Measurements from ENCODE around the gene ZFP2.
"Not testable (repeated sequence)": the region's sequence is repeated elsewhere in the genome, so short reads cannot be mapped to it uniquely, and the experiment has no call there.

The ZFP2 gene

GRCh38 chr5:178895615-178896571 is at the start of gene ZFP2:
Gene ZFP2 (plus strand): TSS chr5:178895913. CDS start chr5:178931314, 35,401 bp downstream.
- DNase-seq, result peak; percentile 22

DNA sequence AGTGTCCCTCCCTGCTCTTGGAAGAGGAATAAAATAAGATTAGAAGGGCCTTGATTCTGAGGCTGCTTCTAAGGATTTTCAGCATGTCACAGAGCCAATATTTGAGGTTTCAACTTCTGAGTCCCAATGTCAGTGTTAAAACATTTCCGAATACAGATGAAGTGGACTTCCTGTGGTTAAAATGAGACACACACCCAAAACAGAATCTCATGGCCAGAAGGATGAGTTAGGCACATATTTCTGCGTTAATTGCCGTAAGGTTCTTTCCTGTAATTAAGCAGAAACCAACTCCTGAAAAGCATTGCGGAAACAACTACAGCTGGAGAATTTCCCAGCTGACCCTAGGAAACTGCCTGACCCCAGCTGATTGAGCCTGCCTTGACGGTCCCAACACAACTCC is 46.4 kb upstream of the ZFP2 start:
- DNase-seq, result no peak

- DNase-seq, result no peak
These were observed 43.8 kb upstream of the ZFP2 start for GRCh38 chr5:178851951-178852350.

GRCh38 chr5:178854284-178854683 is 41.4 kb upstream of the ZFP2 start:
- no peak for DNase-seq

GRCh38 chr5:178859625-178860521 is 35.8 kb upstream of the ZFP2 start, which contains the start of gene ZNF354B:
Gene ZNF354B (plus strand): TSS chr5:178859953. CDS start chr5:178861048, 1,095 bp downstream.
- DNase-seq, result peak; percentile 91

DNA sequence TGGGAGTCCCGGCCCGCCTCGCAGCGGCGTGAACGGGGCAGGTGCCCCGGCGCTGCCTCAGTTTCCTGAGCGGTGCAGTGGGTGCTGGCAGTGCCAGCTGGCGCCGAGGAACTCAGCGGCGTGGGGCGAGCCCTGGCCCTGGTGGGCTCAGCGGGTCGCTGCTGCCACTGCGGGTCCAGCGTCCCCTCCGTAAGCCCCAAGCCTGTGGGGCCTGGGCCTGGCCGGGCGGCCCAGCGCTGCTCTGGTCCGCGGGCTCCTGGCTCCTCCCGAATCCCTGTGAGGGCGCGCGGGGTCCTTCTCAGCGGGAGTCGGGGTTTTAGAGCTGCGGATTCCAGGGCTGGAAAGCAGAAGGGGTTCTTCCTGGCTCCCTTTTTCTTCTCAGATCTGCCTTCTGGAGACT is 35.1 kb upstream of the ZFP2 start:
- DNase-seq, result not testable (repeated sequence)

DNA sequence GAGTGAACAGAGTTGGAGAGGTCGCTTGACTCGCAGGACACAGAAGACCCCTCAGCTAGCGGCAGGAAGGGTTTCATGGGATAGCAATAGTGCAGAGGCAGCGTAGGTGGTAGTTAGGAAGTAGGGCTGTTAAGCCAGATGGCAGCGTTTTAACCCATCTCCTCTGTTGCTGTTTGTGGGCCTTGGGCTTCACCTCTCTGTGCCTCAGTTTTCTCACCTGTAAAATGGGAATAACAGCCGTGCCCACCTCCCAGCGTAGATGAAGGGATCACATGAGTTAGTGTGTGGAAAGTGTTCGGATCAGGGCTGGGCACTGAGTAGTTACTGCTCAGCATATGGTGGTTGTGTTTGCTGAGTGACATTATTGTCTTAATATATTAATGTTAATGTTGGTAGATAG is 34.1 kb upstream of the ZFP2 start:
- no peak for DNase-seq

DNA sequence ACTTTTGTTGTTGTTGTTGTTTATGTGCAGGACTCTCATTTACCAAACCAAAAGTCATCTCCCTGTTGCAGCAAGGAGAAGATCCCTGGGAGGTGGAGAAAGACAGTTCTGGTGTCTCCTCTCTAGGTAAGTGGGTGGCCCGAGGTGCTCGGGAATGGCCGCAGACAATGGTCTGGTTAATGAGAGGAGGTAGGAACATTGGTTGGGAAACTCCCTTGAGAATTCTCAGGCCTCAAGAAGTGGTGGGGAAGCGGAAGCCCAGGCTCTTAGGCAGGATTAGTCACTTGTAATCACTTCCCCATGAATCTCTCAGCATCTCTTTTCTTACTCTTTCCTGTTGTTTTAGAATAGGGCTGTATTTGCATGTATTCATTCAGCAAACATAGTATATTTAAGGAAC is 28.8 kb upstream of the ZFP2 start:
- no peak for DNase-seq

DNA sequence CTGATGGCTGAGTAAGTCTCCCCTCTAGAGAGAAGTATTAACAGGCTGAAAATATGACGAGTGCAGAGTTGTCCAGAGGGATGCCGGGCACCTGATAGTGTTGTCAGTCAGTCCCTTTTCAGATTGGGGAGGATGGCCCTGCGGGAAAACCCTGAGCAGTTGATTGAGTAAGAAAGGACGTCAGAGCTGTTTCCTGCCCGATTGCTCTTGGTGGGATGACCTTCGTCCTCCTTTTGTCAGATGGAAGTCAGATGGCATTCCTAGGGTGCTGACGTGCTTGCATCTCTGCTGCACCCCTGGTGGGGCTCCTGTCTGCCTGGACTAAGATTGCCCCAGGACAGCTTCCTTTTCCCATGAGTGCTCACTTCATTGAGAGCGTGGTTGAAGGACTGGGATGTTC is 26.1 kb upstream of the ZFP2 start:
- no peak for DNase-seq

DNA sequence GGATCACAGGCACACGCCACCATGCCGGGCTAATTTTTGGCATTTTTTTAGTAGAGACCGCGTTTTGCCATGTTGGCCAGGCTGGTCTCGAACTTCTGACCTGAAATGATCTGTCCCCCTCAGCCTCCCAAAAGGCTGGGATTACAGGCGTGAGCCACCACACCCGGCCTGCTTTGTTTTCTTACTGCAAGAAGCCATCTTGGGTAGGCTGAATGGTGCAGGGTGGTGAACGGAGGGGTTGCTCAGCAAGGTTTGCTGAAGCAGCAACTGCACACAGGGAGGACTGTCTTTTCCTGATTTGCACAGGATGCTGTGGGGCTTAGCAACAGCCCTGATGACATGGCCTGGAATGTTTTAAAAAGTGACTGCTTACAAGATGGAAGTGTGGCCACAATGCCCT is 25.3 kb upstream of the ZFP2 start:
- DNase-seq, result no peak

DNA sequence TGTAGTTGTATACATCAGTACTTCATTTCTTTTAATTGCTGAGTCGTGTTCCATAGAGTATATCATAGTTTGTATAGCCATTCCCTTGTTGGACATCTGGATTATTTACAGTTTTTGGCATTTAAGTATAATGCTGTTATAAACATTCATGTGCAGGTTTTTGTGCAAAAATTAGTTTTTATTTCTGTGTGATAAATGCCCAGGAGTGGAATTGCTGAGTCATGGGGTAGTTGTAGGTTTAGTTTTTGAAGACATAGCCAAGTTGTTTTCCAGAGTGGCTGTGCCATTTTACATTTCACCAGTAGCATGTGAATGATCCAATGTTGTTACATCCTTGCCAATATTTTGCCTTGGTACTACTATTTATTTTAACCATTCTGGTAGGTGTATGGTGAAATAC is 23.4 kb upstream of the ZFP2 start:
- DNase-seq, result no peak

DNA sequence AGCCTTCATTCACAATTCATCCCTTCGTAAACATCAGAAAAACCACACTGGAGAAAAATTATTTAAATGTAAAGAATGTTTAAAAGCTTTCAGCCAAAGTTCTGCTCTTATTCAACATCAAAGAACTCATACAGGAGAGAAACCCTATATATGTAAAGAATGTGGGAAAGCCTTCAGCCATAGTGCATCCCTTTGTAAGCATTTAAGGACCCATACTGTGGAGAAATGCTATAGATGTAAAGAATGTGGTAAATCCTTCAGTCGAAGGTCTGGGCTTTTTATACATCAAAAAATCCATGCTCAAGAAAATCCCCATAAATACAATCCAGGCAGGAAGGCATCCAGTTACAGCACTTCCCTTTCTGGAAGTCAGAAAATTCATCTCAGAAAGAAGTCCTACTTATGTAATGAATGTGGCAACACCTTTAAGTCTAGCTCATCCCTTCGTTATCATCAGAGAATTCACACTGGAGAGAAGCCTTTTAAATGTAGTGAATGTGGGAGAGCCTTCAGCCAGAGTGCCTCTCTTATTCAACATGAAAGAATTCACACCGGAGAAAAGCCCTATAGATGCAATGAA is 12.5 kb upstream of the ZFP2 start:
- DNase-seq, result not testable (repeated sequence)

GRCh38 chr5:178883815-178884430 is 11.8 kb upstream of the ZFP2 start:
- no peak for DNase-seq

DNA sequence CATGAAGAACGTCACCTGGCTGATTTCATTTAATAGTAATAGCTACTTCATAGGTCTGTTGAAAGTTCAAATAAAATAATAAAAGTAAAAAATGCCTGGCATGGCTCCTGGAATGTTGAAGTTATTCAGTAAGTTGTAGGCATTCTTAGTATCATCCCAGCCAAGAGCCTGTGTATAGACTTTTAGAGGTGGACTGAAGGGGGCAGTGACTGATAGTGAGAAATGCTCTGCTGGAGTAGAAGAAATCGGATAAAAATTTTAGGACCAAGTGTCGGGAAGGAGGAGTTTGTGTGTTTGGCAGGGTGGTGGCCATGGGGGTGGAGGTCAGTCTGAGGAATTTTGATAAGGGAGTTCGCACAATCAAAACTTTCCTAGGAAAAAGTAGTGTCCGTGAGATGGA is 3.6 kb downstream of the ZFP2 start:
- no peak for DNase-seq

- DNase-seq, result no peak
These were observed 7.1 kb downstream of the ZFP2 start for GRCh38 chr5:178902849-178903248.

DNA sequence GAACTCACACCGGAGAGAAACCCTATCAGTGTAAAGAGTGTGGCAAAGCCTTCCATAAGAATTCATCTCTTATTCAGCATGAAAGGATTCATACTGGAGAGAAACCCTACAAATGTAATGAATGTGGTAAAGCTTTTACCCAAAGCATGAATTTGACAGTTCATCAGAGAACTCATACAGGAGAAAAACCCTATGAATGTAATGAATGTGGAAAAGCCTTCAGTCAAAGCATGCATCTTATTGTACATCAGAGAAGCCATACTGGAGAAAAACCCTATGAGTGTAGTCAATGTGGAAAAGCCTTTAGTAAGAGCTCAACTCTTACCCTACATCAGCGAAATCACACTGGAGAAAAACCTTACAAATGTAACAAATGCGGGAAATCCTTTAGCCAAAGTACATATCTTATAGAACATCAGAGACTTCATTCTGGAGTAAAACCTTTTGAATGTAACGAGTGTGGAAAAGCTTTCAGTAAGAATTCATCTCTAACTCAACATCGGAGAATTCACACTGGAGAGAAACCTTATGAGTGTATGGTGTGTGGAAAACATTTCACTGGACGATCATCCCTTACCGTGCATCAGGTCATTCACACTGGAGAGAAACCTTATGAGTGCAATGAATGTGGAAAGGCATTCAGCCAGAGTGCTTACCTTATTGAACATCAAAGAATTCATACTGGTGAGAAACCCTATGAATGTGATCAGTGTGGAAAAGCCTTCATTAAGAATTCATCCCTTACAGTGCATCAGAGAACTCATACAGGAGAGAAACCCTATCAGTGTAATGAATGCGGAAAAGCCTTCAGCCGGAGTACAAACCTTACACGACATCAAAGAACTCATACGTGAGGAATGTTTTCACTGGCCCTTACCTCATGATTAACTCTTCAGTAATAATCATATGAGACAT is 36.4 kb downstream of the ZFP2 start:
- no peak for DNase-seq

DNA sequence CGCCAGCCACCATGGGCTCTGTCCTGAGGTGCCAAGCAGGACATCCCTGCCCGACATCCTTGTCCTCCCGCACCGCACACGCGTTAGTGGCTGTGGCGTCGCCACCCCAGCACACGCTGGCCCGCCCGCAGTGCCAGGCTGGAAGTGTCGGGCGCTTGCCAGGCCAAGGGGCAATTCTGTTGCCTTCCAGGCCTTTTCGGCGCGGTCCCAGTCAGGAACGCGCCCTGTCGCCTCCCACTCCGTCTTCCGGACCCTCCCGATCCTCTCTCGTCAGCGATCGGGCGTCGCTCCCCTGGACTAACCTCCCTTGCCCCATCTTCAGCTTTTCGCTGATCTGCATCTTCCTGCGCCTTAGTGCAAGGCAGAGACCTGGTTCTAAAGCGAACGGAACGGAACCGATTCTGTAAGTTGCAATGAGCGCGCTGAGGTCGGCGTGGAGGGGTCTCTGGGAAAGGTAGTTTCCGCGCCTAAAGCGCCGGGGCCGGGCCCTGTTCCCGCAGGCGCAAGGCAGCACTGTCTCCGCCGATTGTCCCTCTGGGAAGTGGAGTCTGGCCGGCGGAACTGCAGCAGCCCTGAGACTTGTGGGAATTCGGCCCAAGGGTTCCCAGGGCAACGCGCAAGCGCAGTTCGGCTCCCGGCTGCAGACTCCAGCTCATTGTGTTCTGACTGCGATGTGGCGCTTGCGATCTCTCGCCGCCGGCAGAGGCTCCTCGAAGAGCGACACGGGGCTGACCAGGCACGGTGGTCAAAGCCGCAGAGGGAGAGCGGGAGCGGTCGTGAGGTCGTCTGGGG is 45.1 kb downstream of the ZFP2 start, which contains the start of gene ZNF454:
ZNF454 (plus strand) TSS at position 630 of the 792 bp plus-strand sequence. CDS start 1,594 bp downstream, outside the sequence.
- DNase-seq, result no peak

DNA sequence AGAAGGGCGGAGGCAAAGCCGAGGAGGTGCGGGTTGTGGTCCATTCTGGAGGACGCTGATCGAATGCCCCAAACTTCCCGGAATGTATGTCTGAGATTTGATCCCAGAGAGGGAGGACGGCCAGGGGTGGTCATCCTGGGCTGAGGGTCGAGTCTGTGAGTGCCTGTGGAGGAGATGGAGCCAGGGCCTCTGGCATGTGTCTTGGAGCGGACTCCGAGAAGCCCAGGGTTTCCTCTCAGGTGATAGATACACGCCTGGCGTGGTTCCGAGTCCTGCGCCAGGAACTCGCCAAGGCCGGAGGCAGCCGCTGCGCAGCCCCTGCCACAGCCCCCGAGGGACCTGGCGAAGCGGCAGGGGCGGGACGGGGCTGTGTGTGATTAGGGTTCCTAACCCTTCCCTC is 45.6 kb downstream of the ZFP2 start:
- no peak for DNase-seq

GRCh38 chr5:178965465-178966055 is 69.8 kb downstream of the ZFP2 start:
- DNase-seq, result no peak

GRCh38 chr5:178981381-178981780 is 85.7 kb downstream of the ZFP2 start:
- no peak for DNase-seq
